ENCODE measurements around the gene RALGPS2.

DNA sequence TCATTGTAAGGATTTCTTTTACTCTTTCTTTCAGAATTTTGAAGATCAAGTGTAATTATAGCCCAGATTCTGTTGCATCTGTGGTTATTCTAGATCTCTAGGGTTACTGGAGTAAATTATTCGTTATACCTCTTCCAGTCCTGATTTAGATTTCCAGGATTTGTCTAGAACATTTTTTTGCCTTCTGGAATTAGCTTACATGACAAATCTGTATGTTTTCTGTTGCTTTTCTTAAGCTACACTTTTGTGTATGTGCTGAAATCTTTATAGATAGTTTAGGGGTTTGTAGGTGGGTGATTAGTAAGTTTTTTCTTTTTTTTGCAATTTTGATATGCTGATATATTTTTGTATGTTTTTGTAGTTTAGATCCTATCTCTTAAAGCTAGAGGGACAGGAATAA is 13.7 kb downstream of the RALGPS2 start:
- TF ChIP-seq, protein P1, sequence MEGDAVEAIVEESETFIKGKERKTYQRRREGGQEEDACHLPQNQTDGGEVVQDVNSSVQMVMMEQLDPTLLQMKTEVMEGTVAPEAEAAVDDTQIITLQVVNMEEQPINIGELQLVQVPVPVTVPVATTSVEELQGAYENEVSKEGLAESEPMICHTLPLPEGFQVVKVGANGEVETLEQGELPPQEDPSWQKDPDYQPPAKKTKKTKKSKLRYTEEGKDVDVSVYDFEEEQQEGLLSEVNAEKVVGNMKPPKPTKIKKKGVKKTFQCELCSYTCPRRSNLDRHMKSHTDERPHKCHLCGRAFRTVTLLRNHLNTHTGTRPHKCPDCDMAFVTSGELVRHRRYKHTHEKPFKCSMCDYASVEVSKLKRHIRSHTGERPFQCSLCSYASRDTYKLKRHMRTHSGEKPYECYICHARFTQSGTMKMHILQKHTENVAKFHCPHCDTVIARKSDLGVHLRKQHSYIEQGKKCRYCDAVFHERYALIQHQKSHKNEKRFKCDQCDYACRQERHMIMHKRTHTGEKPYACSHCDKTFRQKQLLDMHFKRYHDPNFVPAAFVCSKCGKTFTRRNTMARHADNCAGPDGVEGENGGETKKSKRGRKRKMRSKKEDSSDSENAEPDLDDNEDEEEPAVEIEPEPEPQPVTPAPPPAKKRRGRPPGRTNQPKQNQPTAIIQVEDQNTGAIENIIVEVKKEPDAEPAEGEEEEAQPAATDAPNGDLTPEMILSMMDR (IDR thresholded peaks at IDR 0.05; ENCODE audit: insufficient read depth, low read length, poor library complexity, severe bottlenecking) = no peak
- TF ChIP-seq EZH2phosphoT487 (conservative IDR thresholded peaks at IDR 0.05; ENCODE audit: low read length) = no peak

Data from SU-DHL-6 (cell line).